WI38 (cell line): ENCODE data around the gene FAM47E.
"Not testable (repeated sequence)": the region's sequence is repeated elsewhere in the genome, so short reads cannot be mapped to it uniquely, and the experiment has no call there.

Source experiments
- H3K4me3 ChIP-seq: 2 replicates; pipeline ENCODE4 v1.5.1; 2011; ENCODE audit warnings: low read depth, mild to moderate bottlenecking, control low read depth, low read length
- CTCF ChIP-seq: IDR thresholded peaks from 2 replicates; pipeline ENCODE4 v1.5.1; 2012; ENCODE audit warnings: low read depth, mild to moderate bottlenecking, control low read depth, low read length

The FAM47E gene

GRCh38 chr4:76283900-76284299 lies 32.4 kb downstream of the FAM47E start:
- TF ChIP-seq CTCF = no peak
- no peak overlapping the region for H3K4me3 ChIP-seq

GRCh38 chr4:76287811-76288210 lies 36.3 kb downstream of the FAM47E start:
- not testable (repeated sequence) for H3K4me3 ChIP-seq

- TF ChIP-seq CTCF = no peak
Observed at GRCh38 chr4:76292730-76293129, 41.2 kb downstream of the FAM47E start.

GRCh38 chr4:76293772-76294171 lies 42.3 kb downstream of the FAM47E start:
- no peak overlapping the region for H3K4me3 ChIP-seq
- no peak for TF ChIP-seq CTCF

More at GRCh38 chr4:76292730-76293129, 41.2 kb downstream of the FAM47E start:
- no peak overlapping the region for H3K4me3 ChIP-seq

- no peak overlapping the region for H3K4me3 ChIP-seq
- TF ChIP-seq CTCF = no peak
Observed at GRCh38 chr4:76296286-76296820, 44.8 kb downstream of the FAM47E start.

GRCh38 chr4:76298227-76298626 lies 46.7 kb downstream of the FAM47E start:
- H3K4me3 ChIP-seq = no peak overlapping the region
- no peak for TF ChIP-seq CTCF

- H3K4me3 ChIP-seq = no peak overlapping the region
- TF ChIP-seq CTCF = no peak
Observed at GRCh38 chr4:76300012-76300411, 48.5 kb downstream of the FAM47E start.

GRCh38 chr4:76301068-76301774 lies 49.7 kb downstream of the FAM47E start:
- TF ChIP-seq CTCF = no peak
- no peak overlapping the region for H3K4me3 ChIP-seq
